Lung (tissue), 12 donors: ENCODE data around the gene LRCH1. TPM values are rescaled to one million over a fixed set of nuclear protein-coding genes. Genes with fewer than 3 reads are reported as not detected.
A peak's percentile ranks its signal among the peaks of the same experiment; 100 is the strongest.

Experiments
- ATAC-seq: fragments of 200-7000 bp; cut with Tn5 transposase; one replicate; pipeline ENCODE4 v1.9.1; 2020; ENCODE audit warnings: moderate number of reproducible peaks; ENCODE audit not compliant: insufficient read depth, low FRiP score
- DNase-seq, 3 donors: peaks; one replicate each; pipeline ENCODE4 v3.0.0-alpha.2; 2013 to 2017
- H3K27ac ChIP-seq, 2 donors: one replicate each; pipeline ENCODE4 v1.5.1; 2013; ENCODE audit warnings: mild to moderate bottlenecking in 2 of 2, moderate library complexity in 2 of 2, control low read depth in 1 of 2, inconsistent platforms in 1 of 2, low read depth in 1 of 2, low read length in 1 of 2
- H3K27me3 ChIP-seq, 3 donors: one replicate each; pipeline ENCODE4 v1.5.1; 2013; ENCODE audit warnings: low read length in 2 of 3; ENCODE audit not compliant: control insufficient read depth in 3 of 3, insufficient read depth in 3 of 3
- H3K36me3 ChIP-seq, 4 donors: one replicate each; pipeline ENCODE4 v1.5.1; 2013; ENCODE audit warnings: low read length in 4 of 4, mild to moderate bottlenecking in 1 of 4, moderate library complexity in 1 of 4; ENCODE audit not compliant: control insufficient read depth in 4 of 4, insufficient read depth in 4 of 4
- H3K4me1 ChIP-seq, 5 donors: one replicate each; pipeline ENCODE4 v1.5.1; 2013; ENCODE audit warnings: low read length in 5 of 5, mild to moderate bottlenecking in 2 of 5, moderate library complexity in 1 of 5; ENCODE audit not compliant: control insufficient read depth in 5 of 5, insufficient read depth in 5 of 5
- H3K4me3 ChIP-seq: one replicate; pipeline ENCODE4 v1.5.1; 2013; ENCODE audit warnings: mild to moderate bottlenecking, control low read depth, moderate library complexity
- H3K9ac ChIP-seq, 2 donors: one replicate each; pipeline ENCODE4 v1.5.1; 2013; ENCODE audit warnings: low read length in 2 of 2, control low read depth in 1 of 2; ENCODE audit not compliant: insufficient read depth in 1 of 2
- H3K9me3 ChIP-seq, 4 donors: one replicate each; pipeline ENCODE4 v1.5.1; 2013; ENCODE audit warnings: low read length in 3 of 4, mild to moderate bottlenecking in 1 of 4, moderate library complexity in 1 of 4; ENCODE audit not compliant: control insufficient read depth in 4 of 4, insufficient read depth in 3 of 4
- CTCF ChIP-seq: IDR thresholded peaks from 2 replicates; pipeline ENCODE4 v1.5.1; 2012; ENCODE audit warnings: mild to moderate bottlenecking; ENCODE audit errors: control extremely low read depth, extremely low read depth
- WGBS, 2 donors: extraction: QIAGEN DNeasy Blood & Tissue Kit; methylation state at CpG; one replicate each; pipeline ENCODE4 v1.1.7; 2013; 5-methylcytosine and 5-hydroxymethylcytosine counted together
- polyA plus RNA-seq, 2 donors: library from polyadenylated mRNA; stranded (reverse); fragments of 200-250 nt; gene quantifications; one replicate each; pipeline ENCODE4 v1.2.1, GENCODE V29; 2013
- total RNA-seq, 2 donors: library from RNA; depleted of rRNA in 1 of 2; stranded (reverse); fragments of >200 nt in 1 of 2; gene quantifications; one replicate each; pipeline ENCODE4 v1.2.1, GENCODE V29; 2014 to 2021
- donor health status: control.
- donor health status: control.
- donor health status: Bipolar disorder and iron deficiency.
- donor health status: healthy.
- donor health status: DM: yes; HTN: yes; CAD: no.

LRCH1 gene
- total and polyA plus RNA-seq, 4 donors, result 3.6 to 35.4 (median 13.2) TPM

- WGBS, 2 donors, result 57 to 79% methylated on average over 1 of the region's 1 CpG
- no peaks in the 10 kb centered on the region for H3K36me3 ChIP-seq
- DNase-seq (no peak), ATAC-seq (no peak)
- no peak overlapping the region for H3K27ac ChIP-seq
- TF ChIP-seq CTCF, result no peak
- H3K27me3 ChIP-seq, result no peaks in the 10 kb centered on the region
- H3K9ac ChIP-seq, result no peak overlapping the region
- peaks cover 0 to 20% (median 15%) of the 10 kb centered on the region in 5 donors for H3K4me1 ChIP-seq
- no peak overlapping the region for H3K4me3 ChIP-seq
- H3K9me3 ChIP-seq, result no peaks in the 10 kb centered on the region
These were observed 76.9 kb downstream of the LRCH1 start for GRCh38 chr13:46629811-46630413.

DNA sequence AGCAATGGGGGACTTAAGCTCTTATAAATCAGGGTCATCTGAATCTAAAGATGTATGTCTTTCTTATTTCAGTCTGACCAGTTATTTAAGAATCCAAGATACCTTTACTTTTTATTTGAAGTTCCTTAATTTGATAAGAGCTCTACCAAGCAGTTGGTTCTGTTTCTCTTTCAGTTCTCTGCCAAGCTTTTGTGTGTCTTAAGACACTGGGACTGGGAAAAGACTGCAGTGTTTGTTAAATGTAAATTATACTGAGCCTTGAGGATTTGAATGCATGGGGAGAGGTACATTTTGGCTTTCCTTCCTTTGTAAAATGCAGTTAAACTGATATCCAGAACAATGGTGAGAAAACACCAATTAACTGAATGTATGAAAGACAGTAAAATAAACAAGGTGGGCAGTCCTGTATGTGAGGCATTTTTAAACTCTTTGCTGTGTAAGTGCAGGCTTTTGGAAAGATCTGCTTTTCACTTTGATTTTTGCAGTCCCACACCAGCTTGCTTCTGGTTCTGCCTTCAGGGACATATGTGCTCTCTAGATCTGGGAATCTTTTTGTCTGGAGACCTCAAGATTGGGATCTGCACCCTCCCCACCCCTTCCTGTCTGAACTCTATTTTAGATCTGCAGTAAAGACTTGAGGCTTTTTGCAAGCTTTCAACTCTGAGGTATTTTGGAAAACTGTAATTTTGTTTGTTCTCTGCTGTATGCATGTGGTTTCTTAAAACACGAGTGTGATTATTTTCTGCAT lies 77.6 kb downstream of the LRCH1 start:
- Histone ChIP-seq H3K27ac (no peak overlapping the region), H3K27me3 (no peaks in the 10 kb centered on the region)
- 14 to 19% methylated on average over 1 of the region's 1 CpG for WGBS, 2 donors

DNA sequence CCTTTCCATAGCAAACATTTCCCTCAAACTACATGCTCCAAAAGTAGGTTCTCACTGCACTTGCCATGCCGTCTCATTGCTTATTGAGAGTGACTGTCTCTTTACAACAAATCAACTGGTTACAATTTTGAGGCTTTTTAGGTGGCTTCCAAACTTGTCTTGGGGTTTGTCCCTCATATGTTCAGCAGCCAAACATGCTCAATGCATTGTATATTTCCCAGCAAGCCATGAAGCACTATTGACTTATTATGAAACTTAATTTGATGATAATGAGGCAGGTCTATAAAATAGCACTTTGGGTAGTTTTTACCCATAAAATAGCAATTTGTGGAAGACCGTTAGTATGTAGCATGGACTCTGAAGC lies 78.2 kb downstream of the LRCH1 start:
- WGBS, 2 donors, result 74 to 75% methylated on average over 2 of the region's 2 CpGs
- no peak for TF ChIP-seq CTCF
- Histone ChIP-seq H3K4me1 (peaks cover 0 to 20% (median 15%) of the 10 kb centered on the region in 5 donors), H3K27ac (no peak overlapping the region), H3K9me3 (no peaks in the 10 kb centered on the region), H3K27me3 (no peaks in the 10 kb centered on the region), H3K9ac (no peak overlapping the region), H3K4me3 (no peak overlapping the region), H3K36me3 (peaks cover 0 to 2% (median 0%) of the 10 kb centered on the region in 4 donors)
- ATAC-seq, result no peak
- DNase-seq, result no peak

More for the DNA sequence above, 77.6 kb downstream of the LRCH1 start:
- Histone ChIP-seq H3K4me1 (peaks cover 0 to 20% (median 15%) of the 10 kb centered on the region in 5 donors), H3K36me3 (peaks cover 0 to 2% (median 0%) of the 10 kb centered on the region in 4 donors), H3K9ac (no peak overlapping the region), H3K4me3 (no peak overlapping the region), H3K9me3 (no peaks in the 10 kb centered on the region)
- TF ChIP-seq CTCF, result no peak
- ATAC-seq (no peak), DNase-seq (peak in 1 of 3 donors; percentile 54)
